GM12801 (cell line): ENCODE data around the gene PRRX2.

Source experiments
- TF ChIP-seq, protein P1 (sequence below): IDR thresholded peaks from one replicate; pipeline ENCODE4 v1.5.1; 2011; ENCODE audit warnings: control low read depth; ENCODE audit not compliant: insufficient read length; ENCODE audit errors: extremely low read depth

PRRX2 gene

GRCh38 chr9:129644365-129644764 lies 21.1 kb upstream of the PRRX2 start:
- TF ChIP-seq, protein P1, sequence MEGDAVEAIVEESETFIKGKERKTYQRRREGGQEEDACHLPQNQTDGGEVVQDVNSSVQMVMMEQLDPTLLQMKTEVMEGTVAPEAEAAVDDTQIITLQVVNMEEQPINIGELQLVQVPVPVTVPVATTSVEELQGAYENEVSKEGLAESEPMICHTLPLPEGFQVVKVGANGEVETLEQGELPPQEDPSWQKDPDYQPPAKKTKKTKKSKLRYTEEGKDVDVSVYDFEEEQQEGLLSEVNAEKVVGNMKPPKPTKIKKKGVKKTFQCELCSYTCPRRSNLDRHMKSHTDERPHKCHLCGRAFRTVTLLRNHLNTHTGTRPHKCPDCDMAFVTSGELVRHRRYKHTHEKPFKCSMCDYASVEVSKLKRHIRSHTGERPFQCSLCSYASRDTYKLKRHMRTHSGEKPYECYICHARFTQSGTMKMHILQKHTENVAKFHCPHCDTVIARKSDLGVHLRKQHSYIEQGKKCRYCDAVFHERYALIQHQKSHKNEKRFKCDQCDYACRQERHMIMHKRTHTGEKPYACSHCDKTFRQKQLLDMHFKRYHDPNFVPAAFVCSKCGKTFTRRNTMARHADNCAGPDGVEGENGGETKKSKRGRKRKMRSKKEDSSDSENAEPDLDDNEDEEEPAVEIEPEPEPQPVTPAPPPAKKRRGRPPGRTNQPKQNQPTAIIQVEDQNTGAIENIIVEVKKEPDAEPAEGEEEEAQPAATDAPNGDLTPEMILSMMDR: no peak

DNA sequence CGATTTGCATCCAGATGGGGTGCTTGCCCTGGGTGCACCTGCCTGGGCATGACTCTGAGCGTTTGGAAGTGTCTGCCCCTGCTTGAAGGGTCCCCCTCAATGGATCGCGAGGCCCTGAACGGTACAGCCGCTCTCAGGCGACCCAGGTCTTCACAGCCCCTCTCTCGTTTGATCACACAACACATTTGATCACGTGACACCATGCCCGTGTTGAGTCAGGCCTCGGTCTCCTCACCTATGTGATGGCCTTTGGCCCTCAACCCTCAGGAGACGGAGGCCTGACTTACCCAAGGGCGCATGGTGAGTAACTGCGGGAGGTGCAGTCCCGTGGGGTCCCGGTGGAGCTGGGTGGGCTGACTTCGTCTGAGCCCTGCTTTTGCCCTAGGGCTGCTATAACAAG lies 20.5 kb upstream of the PRRX2 start:
- TF ChIP-seq, protein P1: no peak

GRCh38 chr9:129646252-129646651 lies 19.2 kb upstream of the PRRX2 start:
- TF ChIP-seq, protein P1: no peak

DNA sequence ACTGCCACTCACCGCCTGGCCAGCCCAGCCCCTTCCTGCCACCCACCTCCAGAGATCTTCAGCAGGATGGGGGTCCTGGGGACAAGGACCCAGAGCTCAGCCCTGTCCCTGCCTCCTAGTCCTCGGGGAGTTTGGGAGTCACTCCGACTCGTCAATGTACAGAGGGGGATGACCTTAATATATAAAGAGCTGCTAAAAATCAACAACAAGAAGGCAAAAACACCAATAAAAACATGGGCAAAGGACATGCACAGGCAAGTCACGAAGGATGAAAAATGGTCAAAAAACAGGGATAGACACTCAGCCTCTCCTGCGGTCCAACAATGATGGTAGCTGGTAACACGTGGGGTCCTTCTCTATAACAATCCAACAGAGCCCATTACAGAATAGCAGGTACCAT lies 18.8 kb upstream of the PRRX2 start:
- TF ChIP-seq, protein P1: no peak

DNA sequence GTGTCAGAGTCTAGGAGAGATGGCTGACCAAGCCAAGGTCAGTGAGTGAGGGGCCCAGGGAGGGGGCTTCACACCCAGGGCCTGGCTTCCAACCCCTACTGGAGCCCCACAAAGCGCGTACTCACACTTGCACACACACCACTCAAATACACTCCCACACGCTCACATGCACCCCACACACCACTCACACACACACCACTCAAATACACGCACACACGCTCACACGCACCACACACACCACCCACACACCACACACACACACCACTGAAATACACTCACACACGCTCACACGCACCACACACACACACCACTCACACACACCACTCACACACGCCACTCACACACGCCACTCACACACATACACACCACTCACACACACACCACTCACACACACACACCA lies 17.8 kb upstream of the PRRX2 start:
- TF ChIP-seq, protein P1: no peak

GRCh38 chr9:129648092-129648763 lies 17.2 kb upstream of the PRRX2 start:
- TF ChIP-seq, protein P1: no peak

GRCh38 chr9:129648764-129649115 lies 16.7 kb upstream of the PRRX2 start:
- TF ChIP-seq, protein P1: no peak
